GM18508 (cell line): Measurements from ENCODE around the gene RAP1A.

ENCODE experiments used
- ATAC-seq: cut with Tn5 transposase; IDR thresholded peaks from one replicate; pipeline ENCODE4 v1.9.1; 2021; ENCODE audit warnings: moderate number of reproducible peaks; ENCODE audit not compliant: insufficient read depth, unreplicated experiment

The RAP1A gene

GRCh38 chr1:111619635-111620440 is at the start of gene RAP1A:
Gene RAP1A, plus strand, starts transcription at chr1:111619789. Its CDS starts 71,572 bp downstream, at chr1:111691361.
- no peak for ATAC-seq

- no peak for ATAC-seq
Observed at GRCh38 chr1:111569913-111570312, 49.7 kb upstream of the RAP1A start.

DNA sequence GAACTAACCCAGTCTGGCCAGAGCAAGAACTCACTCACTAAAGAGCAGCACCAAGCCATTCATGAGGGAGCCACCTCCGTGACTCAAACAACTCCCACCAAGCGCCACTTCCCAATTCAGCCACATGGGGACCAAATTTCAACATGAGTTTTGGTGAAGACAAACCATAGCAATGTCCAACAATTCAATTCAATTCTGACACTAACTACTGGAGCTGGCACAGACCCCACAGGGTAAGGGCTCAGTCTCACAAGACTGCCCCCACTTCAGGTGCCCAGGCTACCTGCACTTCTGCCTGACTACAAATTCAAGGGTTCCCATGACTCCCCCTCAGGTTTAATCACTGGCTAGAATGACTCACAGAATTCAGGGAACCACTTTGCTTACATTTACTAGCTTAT is 48.8 kb upstream of the RAP1A start:
- no peak for ATAC-seq

DNA sequence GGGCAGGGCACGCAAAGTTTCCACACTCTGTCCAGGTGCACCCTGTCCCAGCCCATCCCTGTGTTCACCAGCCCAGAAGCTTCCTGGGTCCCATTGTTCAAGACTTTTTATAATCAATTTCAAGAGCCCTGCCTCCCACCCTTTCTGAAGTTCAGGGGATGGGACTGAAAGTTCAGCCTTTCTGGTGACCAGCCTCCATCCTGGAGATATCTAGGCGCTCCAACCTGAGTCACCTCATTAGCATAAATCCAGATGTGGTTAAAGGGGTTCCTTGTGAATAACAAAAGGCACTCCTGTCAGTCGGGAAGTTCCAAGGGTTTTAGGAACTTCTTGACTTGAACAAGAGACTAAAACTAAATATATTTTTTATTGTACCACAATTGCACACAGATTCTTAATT is 48.4 kb upstream of the RAP1A start:
- no peak for ATAC-seq

GRCh38 chr1:111571987-111572386 is 47.6 kb upstream of the RAP1A start:
- no peak for ATAC-seq

GRCh38 chr1:111576547-111576946 is 43.0 kb upstream of the RAP1A start:
- ATAC-seq = no peak

- no peak for ATAC-seq
Observed at GRCh38 chr1:111577814-111578213, 41.8 kb upstream of the RAP1A start.

GRCh38 chr1:111581166-111581565 is 38.4 kb upstream of the RAP1A start:
- ATAC-seq = no peak

DNA sequence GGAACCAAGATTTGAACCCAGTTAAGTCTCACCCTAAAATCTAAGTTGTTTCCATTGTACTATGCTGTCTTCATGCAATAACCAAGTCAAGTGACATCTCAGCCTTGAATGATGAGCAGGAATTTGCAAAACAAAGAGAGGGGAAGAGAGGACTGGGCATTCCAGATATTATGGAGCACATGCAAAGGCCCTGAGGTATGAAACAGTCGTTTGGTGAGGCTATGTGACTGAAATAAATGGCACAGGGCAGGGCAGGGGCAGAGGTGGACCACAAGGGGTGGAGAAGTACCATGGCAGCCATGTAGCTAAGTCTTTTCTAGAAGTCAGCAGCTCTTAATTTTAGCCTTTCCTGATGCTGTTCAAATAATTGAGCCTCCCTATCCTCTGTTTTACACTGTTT is 37.6 kb upstream of the RAP1A start:
- ATAC-seq = no peak

GRCh38 chr1:111582644-111583618 is 36.7 kb upstream of the RAP1A start:
- ATAC-seq = no peak

DNA sequence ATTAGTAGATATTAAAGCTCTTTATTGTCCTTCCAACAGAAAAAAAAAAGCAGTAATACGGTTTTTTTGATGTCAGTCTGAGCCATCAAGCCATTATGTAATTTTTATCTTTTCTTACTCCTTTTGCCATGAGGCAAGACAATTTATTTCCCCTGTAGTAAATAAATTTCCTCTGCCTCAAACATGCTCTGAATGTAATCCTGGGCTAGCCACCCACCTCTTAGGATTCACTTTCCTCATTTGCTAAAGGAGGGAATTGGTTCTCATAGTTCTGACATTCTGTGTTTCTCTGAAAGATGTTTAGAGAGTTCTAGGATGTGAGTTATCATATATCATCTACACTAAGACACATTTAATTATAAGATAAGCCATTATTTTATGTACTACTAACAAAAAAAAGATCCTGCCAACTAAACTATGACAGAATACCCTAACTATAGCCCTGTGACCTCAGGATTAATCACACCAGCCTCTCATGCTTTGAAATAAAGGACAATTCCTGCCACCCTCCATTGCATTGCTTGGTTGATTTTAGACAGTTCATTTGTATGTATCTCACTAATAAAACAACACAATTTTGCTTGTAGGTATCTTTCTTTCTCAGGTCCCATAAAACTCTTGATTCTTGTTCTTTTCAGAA is 34.0 kb upstream of the RAP1A start:
- no peak for ATAC-seq

DNA sequence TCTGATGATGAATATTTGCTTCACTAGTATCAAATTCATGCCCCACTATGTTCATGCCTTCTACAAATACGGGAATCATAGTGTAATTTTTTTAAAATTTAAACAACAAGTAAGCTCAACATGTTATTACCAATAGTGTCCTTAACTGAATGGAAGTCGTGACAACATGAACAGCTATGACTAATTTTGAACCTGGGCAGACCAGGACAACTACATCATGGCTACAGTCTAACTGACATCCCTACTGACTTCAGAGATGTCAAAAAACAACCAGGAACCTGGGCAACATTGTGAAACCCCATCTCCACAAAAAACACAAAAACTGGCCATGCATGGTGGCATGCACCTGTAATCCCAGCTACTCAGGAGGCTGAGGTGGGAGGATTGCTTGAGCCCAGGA is 33.5 kb upstream of the RAP1A start:
- no peak for ATAC-seq

GRCh38 chr1:111587509-111588174 is 31.9 kb upstream of the RAP1A start:
- ATAC-seq = no peak

DNA sequence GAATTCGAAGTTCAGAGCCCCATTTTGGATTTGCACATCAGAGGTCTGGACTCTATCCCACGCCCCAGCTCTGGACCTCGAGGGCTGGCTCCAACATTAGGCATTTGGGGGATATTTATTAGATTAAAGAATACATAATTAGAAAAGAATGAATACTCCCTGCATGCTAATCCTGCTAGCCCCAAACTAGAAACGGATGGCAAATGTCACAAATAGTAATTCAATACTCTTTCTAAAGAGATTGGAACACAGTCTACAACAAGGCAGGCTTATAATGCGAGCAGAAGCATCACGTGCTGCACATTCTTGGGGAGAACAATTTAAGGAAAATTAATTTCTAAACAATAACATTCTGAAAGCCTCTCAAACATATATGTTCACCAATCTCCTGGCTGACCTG is 27.7 kb upstream of the RAP1A start:
- ATAC-seq = no peak

DNA sequence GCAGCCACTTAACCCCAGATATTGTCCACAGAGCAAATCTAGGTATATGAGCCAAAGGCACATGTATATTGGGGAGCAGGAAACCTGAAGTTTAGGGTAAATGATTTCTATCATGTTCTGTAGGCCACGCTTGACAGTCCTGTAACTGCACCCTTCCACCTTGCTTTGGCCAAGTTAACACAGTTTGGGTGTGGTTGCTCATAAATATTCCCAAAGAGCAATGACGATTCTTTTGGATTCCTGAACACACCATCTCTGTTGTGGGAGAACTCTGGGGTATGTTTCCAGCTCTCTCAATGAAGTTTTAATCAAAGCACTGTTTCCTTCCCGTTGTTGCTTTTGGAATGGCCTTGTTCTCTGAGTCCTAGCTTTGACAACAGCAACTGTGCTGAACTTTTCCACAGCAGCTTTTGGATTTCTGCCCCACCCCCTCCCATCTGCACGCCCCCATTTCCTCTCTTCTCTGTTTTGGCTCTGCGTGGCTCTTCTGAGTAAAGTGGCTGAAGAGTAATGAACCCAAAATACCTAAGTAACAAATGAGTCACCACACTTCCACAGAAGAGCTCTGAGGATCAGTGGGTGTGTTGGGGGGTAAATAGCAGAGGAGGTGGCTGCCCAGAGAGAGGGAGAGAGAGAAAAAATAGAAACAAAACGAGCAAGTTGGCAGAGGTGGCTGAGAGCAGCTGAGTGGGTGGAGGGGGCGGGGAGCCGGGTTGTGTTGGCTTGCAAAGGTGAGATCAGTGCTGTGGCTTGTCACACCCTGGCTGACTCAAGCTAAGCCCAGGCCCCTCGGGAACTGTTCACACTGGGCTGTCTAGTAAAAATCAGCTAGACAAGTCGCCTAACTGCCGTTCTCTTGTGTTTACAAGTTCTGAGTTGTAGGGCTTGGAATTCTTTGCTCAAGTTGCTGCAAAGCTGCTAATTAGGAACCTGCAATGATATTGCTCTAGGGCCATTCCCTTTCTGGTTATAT is 26.9 kb upstream of the RAP1A start:
- peak; percentile 65 for ATAC-seq

- ATAC-seq = no peak
Observed at GRCh38 chr1:111593403-111594305, 25.9 kb upstream of the RAP1A start.

- no peak for ATAC-seq
Observed at GRCh38 chr1:111594306-111594693, 25.3 kb upstream of the RAP1A start.

GRCh38 chr1:111595807-111596206 is 23.8 kb upstream of the RAP1A start:
- ATAC-seq = no peak
